NCI-H2227 (cell line): Measurements from ENCODE around the gene PRDM11.

Source experiments
- DNase-seq: peaks from one replicate; lab custom pipeline; 2025; ENCODE audit not compliant: unreplicated experiment; lab: John Stamatoyannopoulos, UW

The PRDM11 gene

DNA sequence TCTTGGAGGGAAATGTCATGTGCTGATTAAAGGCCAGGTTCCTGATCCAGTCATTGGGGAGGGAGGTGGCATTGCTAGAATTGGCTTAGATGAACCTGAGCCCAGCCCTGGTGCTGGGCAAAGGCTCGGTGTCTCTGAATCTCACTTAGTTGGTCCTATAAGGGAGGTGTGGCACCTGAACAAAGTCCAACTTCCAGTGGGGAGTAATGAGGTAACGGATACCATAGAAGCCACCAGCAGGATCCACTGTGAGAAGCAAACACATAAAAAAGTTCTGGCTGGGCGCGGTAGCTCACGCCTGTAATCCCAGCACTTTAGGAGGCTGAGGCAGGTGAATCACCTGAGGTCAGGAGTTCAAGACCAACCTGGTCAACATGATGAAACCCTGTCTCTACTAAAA lies 26.6 kb downstream of the PRDM11 start:
- no peak for DNase-seq

GRCh38 chr11:45174168-45174835 lies 27.9 kb downstream of the PRDM11 start:
- no peak for DNase-seq

DNA sequence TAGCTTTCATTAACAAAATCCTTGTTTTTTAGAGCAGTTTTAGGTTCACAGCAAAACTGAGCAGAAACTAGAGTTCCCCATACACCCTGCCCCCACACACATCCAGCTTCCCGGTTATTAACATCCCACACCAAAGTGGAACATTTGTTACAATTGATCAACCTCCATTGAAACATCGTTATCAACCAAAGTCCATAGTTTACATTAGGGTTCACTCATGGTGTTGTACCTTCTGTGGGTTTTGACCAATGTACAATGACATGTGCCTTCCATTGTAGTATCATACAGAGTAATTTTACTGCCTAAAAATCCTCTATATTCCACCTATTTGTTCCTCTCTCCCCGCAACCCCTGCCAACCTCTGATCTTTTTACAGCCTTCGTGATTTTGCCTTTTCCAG lies 28.5 kb downstream of the PRDM11 start:
- DNase-seq: no peak

GRCh38 chr11:45176996-45177395 lies 30.6 kb downstream of the PRDM11 start:
- DNase-seq: peak; percentile 21

DNA sequence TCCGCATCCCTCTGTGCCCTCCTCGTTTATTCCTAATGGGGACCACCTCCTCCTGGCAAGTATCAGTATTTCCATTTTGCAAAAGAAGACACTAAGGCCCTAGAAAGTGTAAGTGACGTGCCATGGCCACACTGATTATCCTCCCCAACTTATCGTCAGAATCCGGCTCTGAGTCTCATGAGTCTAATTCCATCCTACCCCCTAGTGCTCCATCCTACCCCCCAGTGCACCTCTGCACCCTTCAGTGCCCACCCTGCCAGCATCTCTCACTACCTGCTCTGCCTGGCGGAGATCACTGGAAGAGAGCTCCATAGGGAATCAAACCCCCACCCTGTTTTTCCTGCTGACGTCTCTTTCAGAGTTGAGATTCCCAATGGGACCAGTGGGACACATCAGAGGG lies 31.8 kb downstream of the PRDM11 start:
- no peak for DNase-seq

- DNase-seq: no peak
These were observed 32.6 kb downstream of the PRDM11 start for GRCh38 chr11:45178890-45179671.

GRCh38 chr11:45179686-45180178 lies 33.3 kb downstream of the PRDM11 start:
- DNase-seq: peak; percentile 46

DNA sequence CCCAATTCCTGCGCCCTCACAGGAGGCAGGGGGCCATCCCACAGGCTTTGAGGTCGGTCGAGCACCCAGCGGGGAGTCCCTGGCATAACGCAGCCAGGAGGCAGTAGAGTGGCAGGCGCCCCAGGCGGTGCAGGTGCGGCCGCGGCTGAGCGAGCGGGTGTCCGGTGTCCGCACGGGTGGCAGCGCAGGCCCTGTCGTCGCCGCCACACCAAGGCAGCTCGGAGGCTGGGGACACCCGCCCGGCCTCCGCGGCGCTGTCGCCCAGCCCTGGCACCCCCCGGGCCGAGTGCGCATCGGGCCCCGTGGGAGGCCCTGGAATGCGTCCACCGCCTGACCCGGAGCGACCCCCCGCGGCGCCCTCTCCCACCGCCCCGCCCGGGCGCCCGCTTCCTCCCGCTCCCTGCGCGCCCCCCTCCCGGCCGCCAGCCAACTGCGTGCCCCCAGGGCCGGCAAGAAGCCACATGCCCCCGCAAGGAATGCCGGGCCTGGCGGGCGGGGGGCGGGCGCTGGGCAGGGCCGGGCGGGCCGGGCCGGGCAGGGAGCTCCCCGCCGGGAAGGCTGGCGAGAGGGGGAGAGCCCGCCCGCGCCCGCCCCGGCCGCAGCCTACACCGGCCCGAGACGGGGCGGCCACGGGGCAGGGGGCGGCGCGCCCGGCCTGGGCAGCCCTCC lies 33.9 kb downstream of the PRDM11 start:
- DNase-seq: peak; percentile 83

GRCh38 chr11:45180848-45181192 lies 34.4 kb downstream of the PRDM11 start:
- DNase-seq: peak; percentile 81

- DNase-seq: no peak
These were observed 34.9 kb downstream of the PRDM11 start for GRCh38 chr11:45181193-45181888.

GRCh38 chr11:45181889-45182550 lies 35.6 kb downstream of the PRDM11 start:
- no peak for DNase-seq

DNA sequence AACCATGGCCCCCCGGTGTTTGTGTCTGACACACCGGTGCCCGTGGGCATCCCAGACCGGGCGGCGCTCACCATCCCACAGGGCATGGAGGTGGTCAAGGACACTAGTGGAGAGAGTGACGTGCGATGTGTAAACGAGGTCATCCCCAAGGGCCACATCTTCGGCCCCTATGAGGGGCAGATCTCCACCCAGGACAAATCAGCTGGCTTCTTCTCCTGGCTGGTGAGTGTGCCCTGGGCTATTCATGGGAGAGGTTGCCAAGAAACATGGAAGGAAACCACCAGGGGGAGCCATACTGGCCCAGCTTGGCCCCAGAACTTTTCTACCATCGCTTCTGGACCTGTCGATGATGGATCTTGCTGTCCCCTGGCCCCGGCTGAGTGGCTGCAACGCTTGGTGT lies 36.5 kb downstream of the PRDM11 start:
- peak; percentile 63 for DNase-seq

DNA sequence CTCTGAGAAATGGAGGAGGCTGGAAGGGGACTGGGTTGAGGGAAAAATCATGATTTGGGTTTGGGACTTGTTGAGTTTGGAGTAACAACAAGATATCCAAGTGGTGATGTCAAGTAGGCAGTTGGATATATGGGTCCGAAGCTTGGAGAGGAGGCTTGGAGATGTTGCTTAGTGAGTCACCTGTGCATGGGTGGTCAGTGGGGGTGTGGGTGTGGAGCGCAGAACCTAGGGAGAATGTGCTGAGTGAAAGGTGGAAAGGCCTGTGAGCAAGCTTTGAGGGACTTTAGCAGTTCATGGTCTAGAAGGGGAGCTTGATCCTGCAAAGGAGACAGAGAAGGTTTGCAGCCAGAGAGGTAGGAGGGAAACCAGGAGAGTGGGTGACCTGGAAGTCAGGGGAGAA lies 38.2 kb downstream of the PRDM11 start:
- no peak for DNase-seq

DNA sequence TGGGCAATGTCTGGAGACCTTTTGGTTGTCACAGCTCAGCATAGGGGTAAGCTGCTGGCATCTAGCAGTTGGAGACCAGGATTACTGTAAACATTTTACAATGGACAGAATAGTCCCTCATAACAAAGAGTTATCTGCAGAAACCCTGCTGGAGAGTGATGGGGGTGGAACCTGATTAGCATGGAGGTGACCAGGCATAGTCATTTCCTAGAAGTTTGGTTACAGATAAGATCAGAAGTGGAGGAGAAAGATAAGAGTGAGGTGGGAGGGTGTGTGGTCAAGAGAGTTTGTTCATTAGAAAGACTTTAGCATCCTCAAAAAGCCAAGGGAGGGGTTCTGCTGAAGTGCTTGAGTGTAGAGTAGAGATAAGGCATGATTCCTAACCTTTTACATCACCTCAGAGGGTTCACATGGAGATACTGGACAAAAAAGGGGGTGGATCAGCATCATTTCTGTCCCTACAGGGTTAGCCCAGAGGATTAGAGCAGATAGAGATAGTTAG lies 38.8 kb downstream of the PRDM11 start:
- no peak for DNase-seq

GRCh38 chr11:45187375-45187774 lies 40.9 kb downstream of the PRDM11 start:
- no peak for DNase-seq

DNA sequence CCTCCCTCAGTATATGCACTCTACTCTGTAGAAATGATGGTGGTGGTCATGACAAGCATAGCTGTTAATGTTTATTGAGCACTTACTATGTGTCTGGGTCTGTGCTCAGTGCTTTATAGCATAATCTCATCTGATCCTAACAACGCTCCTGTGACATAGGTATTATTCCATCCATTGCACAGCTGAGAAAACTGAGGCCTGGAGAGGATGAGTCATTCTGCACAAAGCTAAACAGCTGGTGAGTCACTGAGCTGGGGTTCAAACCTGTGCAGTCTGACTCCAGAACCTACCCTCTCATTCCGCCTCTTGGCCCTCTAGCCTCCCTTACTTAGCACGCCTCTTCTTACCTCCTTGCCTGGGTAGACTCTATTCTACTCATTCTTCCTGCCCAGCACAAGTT lies 41.7 kb downstream of the PRDM11 start:
- no peak for DNase-seq

GRCh38 chr11:45189230-45189629 lies 42.8 kb downstream of the PRDM11 start:
- DNase-seq: no peak

DNA sequence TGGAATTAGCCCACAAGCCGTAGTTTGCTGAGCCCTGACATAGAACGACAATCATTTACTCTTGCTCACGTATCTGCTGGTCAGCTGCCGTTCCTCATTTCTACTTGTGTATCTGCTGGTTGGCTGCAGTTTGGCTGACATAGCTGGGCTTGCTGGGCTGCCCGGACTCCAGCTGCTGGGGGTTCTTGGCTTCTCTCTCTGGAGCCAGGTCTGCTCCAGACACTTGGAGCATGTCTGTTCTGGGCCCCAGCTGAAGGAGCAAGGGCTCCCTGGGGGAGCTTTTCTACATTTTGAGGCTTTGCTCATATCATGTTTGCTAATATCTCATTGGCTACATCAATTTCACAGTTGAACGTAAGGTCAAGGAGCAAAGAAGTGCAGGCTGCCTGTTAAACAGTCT lies 47.3 kb downstream of the PRDM11 start:
- DNase-seq: no peak

DNA sequence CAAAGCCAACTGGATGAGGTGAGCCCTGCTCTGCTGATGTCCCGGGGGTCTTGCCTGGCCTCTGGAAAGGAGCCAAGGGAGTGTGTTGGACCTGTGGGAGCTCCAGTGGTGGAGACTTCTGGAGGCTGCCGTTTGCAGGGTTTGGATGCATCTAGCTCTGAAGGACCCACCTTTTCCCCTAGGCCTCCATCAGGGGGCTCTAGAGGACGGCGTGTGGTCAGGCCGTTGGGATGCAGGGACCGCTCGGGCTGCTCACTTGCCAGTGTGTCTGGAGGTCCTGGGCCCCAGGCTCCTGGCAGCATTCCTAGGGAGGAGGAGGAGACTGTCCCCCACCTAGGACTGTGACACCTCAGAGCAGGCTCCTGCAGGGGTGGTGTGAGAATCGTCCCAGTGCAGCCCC lies 58.3 kb downstream of the PRDM11 start:
- DNase-seq: no peak

GRCh38 chr11:45205978-45206377 lies 59.5 kb downstream of the PRDM11 start:
- DNase-seq: no peak

DNA sequence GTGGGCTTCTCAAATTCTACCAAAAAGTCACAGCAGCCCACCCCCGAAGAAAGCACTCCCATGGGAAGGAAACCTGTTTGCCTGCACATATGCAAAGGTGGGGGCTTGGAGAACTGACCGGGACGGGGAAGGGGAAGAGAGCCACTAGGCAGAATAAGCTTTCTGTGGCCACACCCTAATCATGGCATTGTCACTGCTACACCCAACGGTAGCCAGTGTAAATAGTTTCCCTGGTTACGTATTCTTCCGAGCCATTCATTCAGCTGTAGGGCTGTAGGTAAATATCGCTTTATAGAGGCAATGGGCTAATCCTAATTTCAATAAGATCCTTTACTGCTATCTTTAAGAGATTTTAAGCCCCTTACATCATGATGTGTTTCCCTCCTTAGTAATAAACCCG lies 61.7 kb downstream of the PRDM11 start:
- DNase-seq: no peak
